Tibial nerve (tissue), 4 donors: Measurements from ENCODE around the gene ABT1. TPM values are rescaled to one million over a fixed set of nuclear protein-coding genes. Genes with fewer than 3 reads are reported as not detected.

ENCODE experiments used
- DNase-seq, 2 donors: peaks; one replicate each; pipeline ENCODE4 v3.0.0-alpha.2; 2019; ENCODE audit warnings: low spot score in 2 of 2
- H3K27ac ChIP-seq, 4 donors: fragments of 200-600 bp; sonication (generic) in 3 of 4; one replicate each; pipeline ENCODE4 v1.5.1; 2017 to 2019; ENCODE audit warnings: mild to moderate bottlenecking in 1 of 4
- H3K27me3 ChIP-seq, 2 donors: fragments of 200-600 bp; sonication (generic) in 1 of 2; one replicate each; pipeline versions ENCODE4 v1.5.1 to v1.6.0; 2017 to 2019
- H3K36me3 ChIP-seq, 3 donors: fragments of 200-600 bp; sonication (generic); one replicate each; pipeline ENCODE4 v1.5.1; 2018 to 2019
- H3K4me1 ChIP-seq, 4 donors: fragments of 200-600 bp; sonication (generic) in 3 of 4; one replicate each; pipeline ENCODE4 v1.5.1; 2017 to 2019
- H3K4me3 ChIP-seq, 4 donors: fragments of 200-600 bp; sonication (generic) in 3 of 4; one replicate each; pipeline ENCODE4 v1.5.1; 2017 to 2019; ENCODE audit warnings: mild to moderate bottlenecking in 1 of 4, moderate library complexity in 1 of 4
- H3K9me3 ChIP-seq, 4 donors: fragments of 200-600 bp; sonication (generic) in 3 of 4; one replicate each; pipeline ENCODE4 v1.5.1; 2017 to 2019
- CTCF ChIP-seq, 5 experiments: fragments of 200-600 bp in 3 of 5; fragments of 450-650 bp in 2 of 5; sonication (generic) in 3 of 5; IDR thresholded peaks; one replicate each; pipeline ENCODE4 v1.5.1; 2016 to 2019; ENCODE audit warnings: antibody characterized with exemption in 5 of 5, mild to moderate bottlenecking in 3 of 5, moderate library complexity in 2 of 5
- EP300 ChIP-seq, 2 donors: sonication (generic); formaldehyde crosslinking; IDR thresholded peaks; one replicate each; pipeline ENCODE4 v1.6.1; 2017; ENCODE audit warnings: antibody characterized with exemption in 2 of 2, mild to moderate bottlenecking in 1 of 2
- POLR2A ChIP-seq, 2 donors: fragments of 450-650 bp; IDR thresholded peaks; one replicate each; pipeline ENCODE4 v1.6.1; 2017; ENCODE audit warnings: antibody characterized with exemption in 2 of 2, mild to moderate bottlenecking in 2 of 2, moderate library complexity in 2 of 2
- WGBS, 2 donors: methylation state at CpG; one replicate each; pipeline ENCODE4 v1.1.5; 2018; 5-methylcytosine and 5-hydroxymethylcytosine counted together
- total RNA-seq, 4 donors: library from RNA; depleted of rRNA; stranded (reverse); fragments of >200 nt; gene quantifications; one replicate each; pipeline ENCODE4 v1.1.0, GENCODE V29; 2016

ABT1 gene
- total RNA-seq, 4 donors from 2014 or later: 8.3 to 13.2 (median 10.6) TPM

GRCh38 chr6:26599591-26599990, 2.8 kb downstream of the ABT1 start:
- Histone ChIP-seq H3K4me3 (no peak overlapping the region), H3K4me1 (peaks cover 3 to 23% (median 10%) of the 10 kb centered on the region in 4 donors), H3K36me3 (peaks cover 0 to 27% (median 10%) of the 10 kb centered on the region in 3 donors), H3K9me3 (no peaks in the 10 kb centered on the region), H3K27ac (no peak overlapping the region), H3K27me3 (no peaks in the 10 kb centered on the region)
- WGBS, 2 donors: 67 to 89% methylated on average over 1 of the region's 1 CpG
- no peak for DNase-seq
- no peak for TF ChIP-seq CTCF (IDR thresholded peaks at IDR 0.05)
- TF ChIP-seq EP300 (IDR thresholded peaks at IDR 0.05): no peak
- TF ChIP-seq POLR2A (IDR thresholded peaks at IDR 0.05): no peak

GRCh38 chr6:26600759-26601158, 4.0 kb downstream of the ABT1 start:
- Histone ChIP-seq H3K36me3 (peaks cover 0 to 27% (median 10%) of the 10 kb centered on the region in 3 donors), H3K9me3 (no peaks in the 10 kb centered on the region), H3K27me3 (no peaks in the 10 kb centered on the region), H3K4me1 (peaks cover 3 to 14% (median 10%) of the 10 kb centered on the region in 4 donors), H3K27ac (no peak overlapping the region), H3K4me3 (no peak overlapping the region)
- DNase-seq: no peak
- no peak for TF ChIP-seq POLR2A (IDR thresholded peaks at IDR 0.05)

GRCh38 chr6:26602262-26602661, 5.5 kb downstream of the ABT1 start:
- TF ChIP-seq CTCF (IDR thresholded peaks at IDR 0.05): no peak
- TF ChIP-seq EP300 (IDR thresholded peaks at IDR 0.05): no peak
- TF ChIP-seq POLR2A (IDR thresholded peaks at IDR 0.05): no peak
- WGBS, 2 donors: 79 to 80% methylated on average over 3 of the region's 3 CpGs
- H3K27me3 ChIP-seq: no peaks in the 10 kb centered on the region

GRCh38 chr6:26604026-26604425, 7.3 kb downstream of the ABT1 start:
- no peak for DNase-seq
- H3K4me3 ChIP-seq: no peak overlapping the region
- H3K9me3 ChIP-seq: no peaks in the 10 kb centered on the region
- 49 to 57% methylated on average over 3 of the region's 3 CpGs for WGBS, 2 donors
- H3K27ac ChIP-seq: no peak overlapping the region
- peaks cover 0 to 15% (median 0%) of the 10 kb centered on the region in 3 donors for H3K36me3 ChIP-seq
- no peaks in the 10 kb centered on the region for H3K27me3 ChIP-seq
- TF ChIP-seq POLR2A (IDR thresholded peaks at IDR 0.05): no peak
- TF ChIP-seq CTCF (IDR thresholded peaks at IDR 0.05): no peak
- H3K4me1 ChIP-seq: peaks cover 0 to 7% (median 2%) of the 10 kb centered on the region in 4 donors

More at GRCh38 chr6:26602262-26602661, 5.5 kb downstream of the ABT1 start:
- H3K4me3 ChIP-seq: no peak overlapping the region
- peaks cover 3 to 14% (median 9%) of the 10 kb centered on the region in 4 donors for H3K4me1 ChIP-seq
- peaks cover 0 to 27% (median 10%) of the 10 kb centered on the region in 3 donors for H3K36me3 ChIP-seq
- H3K27ac ChIP-seq: no peak overlapping the region
- no peaks in the 10 kb centered on the region for H3K9me3 ChIP-seq
- no peak for DNase-seq

GRCh38 chr6:26604797-26605196, 8.0 kb downstream of the ABT1 start:
- H3K27me3 ChIP-seq: no peaks in the 10 kb centered on the region
- H3K36me3 ChIP-seq: peaks cover 0 to 7% (median 0%) of the 10 kb centered on the region in 3 donors
- H3K4me1 ChIP-seq: peaks cover 0 to 7% (median 2%) of the 10 kb centered on the region in 4 donors
- DNase-seq: no peak
- H3K4me3 ChIP-seq: no peak overlapping the region
- H3K9me3 ChIP-seq: no peaks in the 10 kb centered on the region
- WGBS, 2 donors: 59 to 70% methylated on average over 3 of the region's 3 CpGs
- H3K27ac ChIP-seq: no peak overlapping the region
- no peak for TF ChIP-seq EP300 (IDR thresholded peaks at IDR 0.05)
- TF ChIP-seq CTCF (IDR thresholded peaks at IDR 0.05): no peak
- TF ChIP-seq POLR2A (IDR thresholded peaks at IDR 0.05): no peak
